ENCODE data around the gene SLC6A13.

DNA sequence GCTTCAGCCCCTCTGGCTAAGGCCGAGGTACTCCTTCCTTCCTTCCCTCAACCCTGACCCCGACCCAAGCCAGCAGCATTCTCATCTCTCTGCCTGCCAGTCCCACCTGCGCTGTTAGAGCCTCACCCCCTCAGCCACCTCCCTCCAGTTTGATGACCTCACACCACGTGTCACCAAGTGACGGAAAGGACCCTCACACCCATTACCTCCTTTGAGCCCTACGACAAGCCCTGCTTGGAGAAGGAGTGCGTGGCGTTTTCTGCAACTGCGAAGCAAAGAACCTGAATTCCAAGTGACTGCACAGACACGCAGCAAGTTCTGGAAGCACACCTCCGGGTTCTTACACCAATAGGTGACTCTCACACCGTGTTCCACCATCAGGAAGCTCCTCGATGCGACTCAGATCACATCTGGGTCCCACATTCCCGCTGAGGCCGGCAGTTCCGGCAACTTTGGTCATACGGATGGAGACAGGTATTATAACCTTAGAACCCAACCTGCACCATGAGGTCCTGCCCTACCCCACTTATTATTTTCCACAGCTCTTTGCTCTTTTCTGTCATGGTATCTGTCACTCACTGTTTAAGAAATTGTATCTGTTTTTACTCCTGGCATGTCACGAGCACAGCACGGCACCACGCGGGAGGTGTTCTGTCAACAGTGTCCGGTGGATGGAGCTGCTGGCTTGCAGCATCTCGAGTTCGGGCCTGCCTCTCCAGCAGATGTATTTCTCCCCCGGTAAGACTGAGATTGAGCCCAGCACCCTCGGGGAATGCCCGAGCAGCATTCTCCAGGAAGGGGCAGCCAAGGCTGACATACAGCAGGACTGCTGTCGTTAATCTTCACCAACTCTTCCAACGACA lies 43.7 kb downstream of the SLC6A13 start:
- TF ChIP-seq POLR2AphosphoS5 (IDR thresholded peaks at IDR 0.05; ENCODE audit: low read depth, low read length): no peak
- TF ChIP-seq POLR2A (IDR thresholded peaks at IDR 0.05; ENCODE audit: low read depth, low read length): no peak
- TF ChIP-seq TAF1 (IDR thresholded peaks at IDR 0.05; ENCODE audit: borderline replicate concordance, low read depth, low read length): no peak

All from GM12892 (cell line).